Placental pericyte (primary cell): ENCODE measurements around the gene SYS1. TPM values are rescaled to one million over a fixed set of nuclear protein-coding genes. Genes with fewer than 3 reads are reported as not detected.

Experiments
- total RNA-seq: library from RNA; depleted of rRNA; stranded (reverse); fragments of >200 nt; gene quantifications from 2 replicates; pipeline ENCODE4 v1.2.3, GENCODE V29; 2012

Gene SYS1
- 47.3 and 51.3 TPM in 2 replicates for total RNA-seq

DNA sequence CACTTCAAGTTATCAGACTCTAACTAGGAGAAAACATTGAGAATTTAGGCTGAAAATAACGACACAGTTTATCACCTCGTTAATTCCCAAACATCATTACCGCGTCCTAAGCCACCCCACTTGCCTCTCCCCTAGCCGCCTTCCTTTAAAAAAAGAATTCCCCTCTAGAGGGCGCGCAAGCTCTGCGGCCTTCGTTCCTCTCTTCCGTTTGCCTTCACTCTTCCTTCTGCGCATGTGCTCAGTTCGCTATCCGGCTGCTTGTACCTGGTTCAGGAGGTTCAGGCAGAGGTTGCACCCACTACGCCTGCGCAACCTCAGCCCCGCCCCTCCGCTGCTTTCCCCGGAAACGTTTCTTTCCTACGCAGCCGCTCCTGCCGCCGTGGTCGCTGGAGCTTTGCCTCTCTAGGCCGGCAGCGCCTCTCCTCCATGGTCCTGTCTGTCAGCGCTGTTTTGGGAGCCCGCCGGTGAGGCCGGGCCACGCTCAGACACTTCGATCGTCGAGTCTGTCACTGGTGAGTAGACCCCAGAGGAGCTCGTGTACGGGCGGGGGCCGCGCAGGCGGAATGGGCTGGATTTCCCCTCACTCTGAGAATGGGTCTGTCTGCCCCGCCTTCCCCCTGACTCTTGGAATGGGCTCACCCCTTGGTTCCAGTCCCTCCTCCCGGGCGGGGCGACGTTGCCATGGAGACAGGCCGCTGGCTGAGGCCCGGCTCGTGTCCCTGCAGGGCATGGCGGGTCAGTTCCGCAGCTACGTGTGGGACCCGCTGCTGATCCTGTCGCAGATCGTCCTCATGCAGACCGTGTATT lies at the start of gene SYS1:
Gene SYS1, plus strand, starts transcription at position 353 of the 807 bp plus-strand sequence. Its CDS starts 376 bp downstream, at position 729.

GRCh38 chr20:45347936-45348778 lies 14.8 kb upstream of the SYS1 start, which contains the start of gene SDC4:
SDC4 (minus strand) TSS chr20:45348424; CDS start chr20:45348384, 40 bp downstream.

DNA sequence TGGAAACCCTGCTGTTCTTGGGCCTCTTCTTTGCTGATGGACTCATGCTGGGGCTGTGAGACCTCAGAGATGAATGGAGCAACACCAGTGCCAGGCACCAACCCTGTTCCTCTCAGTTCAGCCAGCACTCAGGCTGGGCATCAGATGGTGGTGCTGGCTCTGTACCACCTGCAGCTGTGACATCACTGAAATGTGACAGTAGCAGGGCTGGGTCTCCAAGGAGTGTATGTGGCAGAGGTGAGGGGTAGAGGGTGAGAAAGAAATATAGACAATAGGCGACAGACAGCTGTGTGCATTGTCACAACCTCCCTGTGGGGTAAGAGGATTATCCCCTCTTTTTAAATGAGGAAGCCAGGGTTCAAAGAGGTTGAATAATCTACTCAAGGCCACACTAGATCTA lies 15.2 kb downstream of the SYS1 start, which contains the start of gene TP53TG5:
Gene TP53TG5, minus strand, starts transcription at position 135 of the 400 bp plus-strand sequence. Its CDS starts 89 bp downstream, at position 46.

DNA sequence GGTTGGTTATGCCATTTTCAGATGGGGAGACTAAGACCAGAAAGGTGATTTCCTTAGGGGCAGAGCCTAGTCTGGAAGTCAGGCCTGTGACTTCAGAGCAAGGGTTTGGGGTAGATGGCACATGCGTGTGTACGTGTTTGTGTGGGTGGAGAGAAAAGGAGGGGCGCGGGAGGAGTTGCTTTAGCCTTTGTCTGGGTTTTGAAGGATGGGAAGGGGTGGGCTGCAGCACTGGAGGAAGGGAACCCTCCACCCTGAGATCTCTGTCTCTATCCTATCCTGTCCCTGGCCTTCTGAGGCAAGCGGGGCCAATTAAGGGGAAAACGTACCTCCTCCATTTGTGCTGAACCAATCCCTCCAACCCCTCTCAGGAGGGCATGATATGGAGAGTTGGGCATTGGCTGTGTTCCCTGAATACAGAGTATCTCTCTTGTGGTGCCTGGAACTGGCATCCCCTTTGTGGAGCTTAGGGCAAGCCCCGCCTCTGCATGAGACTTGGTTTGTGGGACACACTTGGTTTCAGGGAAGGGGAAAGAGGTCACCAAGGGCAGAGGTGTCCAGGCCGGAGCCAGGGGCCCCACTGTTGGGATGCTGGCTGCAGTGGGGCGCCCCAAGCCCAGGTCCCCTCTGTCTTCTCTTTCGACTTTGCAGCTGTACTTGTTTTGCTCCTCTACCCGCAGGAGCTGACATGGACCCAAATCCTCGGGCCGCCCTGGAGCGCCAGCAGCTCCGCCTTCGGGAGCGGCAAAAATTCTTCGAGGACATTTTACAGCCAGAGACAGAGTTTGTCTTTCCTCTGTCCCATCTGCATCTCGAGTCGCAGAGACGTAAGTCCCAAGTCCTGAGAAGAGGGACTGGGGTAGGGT lies 45.1 kb downstream of the SYS1 start, which contains the start of gene DBNDD2:
Gene DBNDD2, plus strand, starts transcription at position 507 of the 863 bp plus-strand sequence. Its CDS starts 179 bp downstream, at position 686.

GRCh38 chr20:45415822-45416637 lies 53.1 kb downstream of the SYS1 start, which contains the start of gene PIGT:
PIGT (plus strand) TSS chr20:45416141; CDS start chr20:45416157, 16 bp downstream.

Other genes with a start within 250 kb of the SYS1 start
- gene WFDC5, start 248.0 kb upstream of the SYS1 start, total RNA-seq, result not detected in 2 replicates
- gene WFDC12, start 238.7 kb upstream of the SYS1 start, total RNA-seq, result not detected in 2 replicates
- 0.44 TPM in 1 of 2 replicates, not detected in the other for gene PI3, start 188.3 kb upstream of the SYS1 start, total RNA-seq
- gene SEMG1, start 156.1 kb upstream of the SYS1 start, total RNA-seq, result not detected in 2 replicates
- gene SEMG2, start 141.8 kb upstream of the SYS1 start, total RNA-seq, result not detected in 2 replicates
- gene SLPI, start 108.6 kb upstream of the SYS1 start, total RNA-seq, result not detected in 2 replicates
- not detected in 2 replicates for gene RBPJL, start 56.3 kb upstream of the SYS1 start, total RNA-seq
- gene MATN4, start 54.9 kb upstream of the SYS1 start, total RNA-seq, result 0.22 TPM in 1 of 2 replicates, not detected in the other
- 212 and 227 TPM in 2 replicates for gene SDC4, start 14.7 kb upstream of the SYS1 start, total RNA-seq
- gene TP53TG5, start 15.2 kb downstream of the SYS1 start, total RNA-seq, result not detected in 2 replicates
- 12.3 and 16.2 TPM in 2 replicates for gene DBNDD2, start 45.1 kb downstream of the SYS1 start, total RNA-seq
- 46.1 and 59.5 TPM in 2 replicates for gene PIGT, start 53.0 kb downstream of the SYS1 start, total RNA-seq
- gene WFDC2, start 106.6 kb downstream of the SYS1 start, total RNA-seq, result not detected in 2 replicates
- not detected in 2 replicates for gene SPINT3, start 152.5 kb downstream of the SYS1 start, total RNA-seq
- gene WFDC6, start 176.3 kb downstream of the SYS1 start, total RNA-seq, result not detected in 2 replicates
- not detected in 2 replicates for gene EPPIN, start 184.2 kb downstream of the SYS1 start, total RNA-seq
- gene WFDC8, start 216.1 kb downstream of the SYS1 start, total RNA-seq, result not detected in 2 replicates